ENCODE data around the gene BORCS8. TPM values are rescaled to one million over a fixed set of nuclear protein-coding genes. Genes with fewer than 3 reads are reported as not detected.

BORCS8 gene
- total RNA-seq, 6 experiments from 2014 or later, result 33.9 to 43.2 (median 38.6) TPM

DNA sequence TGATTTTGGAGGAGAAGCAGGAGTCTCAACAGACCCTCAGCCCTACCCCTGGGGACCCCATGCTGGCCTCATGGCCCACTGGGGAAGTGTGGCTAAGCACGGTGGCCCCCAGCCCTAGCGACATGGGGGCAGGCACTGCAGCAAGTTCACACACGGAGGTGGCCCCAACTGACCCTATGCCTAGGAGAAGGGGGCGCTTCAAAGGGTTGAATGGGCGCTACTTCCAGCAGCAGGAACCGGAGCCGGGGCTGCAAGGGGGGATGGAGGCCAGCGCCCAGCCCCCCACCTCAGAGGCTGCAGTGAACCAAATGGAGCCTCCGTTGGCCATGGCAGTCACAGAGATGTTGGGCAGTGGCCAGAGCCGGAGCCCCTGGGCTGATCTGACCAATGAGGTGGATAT is 34.7 kb upstream of the BORCS8 start:
- H3K27ac Mint-ChIP-seq, result no peak overlapping the region
- TF ChIP-seq, protein P1, sequence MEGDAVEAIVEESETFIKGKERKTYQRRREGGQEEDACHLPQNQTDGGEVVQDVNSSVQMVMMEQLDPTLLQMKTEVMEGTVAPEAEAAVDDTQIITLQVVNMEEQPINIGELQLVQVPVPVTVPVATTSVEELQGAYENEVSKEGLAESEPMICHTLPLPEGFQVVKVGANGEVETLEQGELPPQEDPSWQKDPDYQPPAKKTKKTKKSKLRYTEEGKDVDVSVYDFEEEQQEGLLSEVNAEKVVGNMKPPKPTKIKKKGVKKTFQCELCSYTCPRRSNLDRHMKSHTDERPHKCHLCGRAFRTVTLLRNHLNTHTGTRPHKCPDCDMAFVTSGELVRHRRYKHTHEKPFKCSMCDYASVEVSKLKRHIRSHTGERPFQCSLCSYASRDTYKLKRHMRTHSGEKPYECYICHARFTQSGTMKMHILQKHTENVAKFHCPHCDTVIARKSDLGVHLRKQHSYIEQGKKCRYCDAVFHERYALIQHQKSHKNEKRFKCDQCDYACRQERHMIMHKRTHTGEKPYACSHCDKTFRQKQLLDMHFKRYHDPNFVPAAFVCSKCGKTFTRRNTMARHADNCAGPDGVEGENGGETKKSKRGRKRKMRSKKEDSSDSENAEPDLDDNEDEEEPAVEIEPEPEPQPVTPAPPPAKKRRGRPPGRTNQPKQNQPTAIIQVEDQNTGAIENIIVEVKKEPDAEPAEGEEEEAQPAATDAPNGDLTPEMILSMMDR (IDR thresholded peaks at IDR 0.05), result no peak
- H3K4me1 Mint-ChIP-seq (ENCODE audit: low read depth), result no peaks in the 10 kb centered on the region
- H3K27me3 Mint-ChIP-seq (ENCODE audit: insufficient read depth), result peaks cover 37% of the 10 kb centered on the region
- no peak for DNase-seq
- no peaks in the 10 kb centered on the region for H3K9me3 Mint-ChIP-seq
- no peak overlapping the region for H3K4me3 Mint-ChIP-seq
- no peaks in the 10 kb centered on the region for H3K36me3 Mint-ChIP-seq (ENCODE audit: low read depth)

DNA sequence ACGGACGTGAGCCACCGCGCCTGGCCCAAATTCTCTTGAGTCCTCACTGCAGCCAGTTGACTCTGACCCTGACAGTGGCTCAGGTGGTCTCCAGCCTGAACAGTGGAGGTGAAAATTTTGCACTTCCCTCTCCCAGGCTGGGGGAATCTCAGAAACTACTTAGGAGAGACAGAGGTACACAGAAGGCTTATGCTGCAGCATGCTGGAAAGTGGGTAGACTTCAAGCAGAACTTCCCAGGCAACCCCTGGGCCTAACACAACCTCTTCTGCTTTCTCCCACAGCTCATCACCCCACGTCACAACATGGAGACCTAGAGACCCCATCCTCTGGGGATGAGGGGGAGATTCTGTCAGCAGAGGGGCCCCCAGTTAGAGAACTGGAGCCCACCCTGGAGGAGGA is 34.3 kb upstream of the BORCS8 start:
- H3K27me3 Mint-ChIP-seq (ENCODE audit: insufficient read depth), result peaks cover 36% of the 10 kb centered on the region
- no peaks in the 10 kb centered on the region for H3K9me3 Mint-ChIP-seq
- H3K27ac Mint-ChIP-seq, result no peak overlapping the region
- no peak overlapping the region for H3K4me3 Mint-ChIP-seq
- no peak for DNase-seq
- no peaks in the 10 kb centered on the region for H3K4me1 Mint-ChIP-seq (ENCODE audit: low read depth)
- TF ChIP-seq, protein P1 (IDR thresholded peaks at IDR 0.05), result no peak
- H3K36me3 Mint-ChIP-seq (ENCODE audit: low read depth), result no peaks in the 10 kb centered on the region

DNA sequence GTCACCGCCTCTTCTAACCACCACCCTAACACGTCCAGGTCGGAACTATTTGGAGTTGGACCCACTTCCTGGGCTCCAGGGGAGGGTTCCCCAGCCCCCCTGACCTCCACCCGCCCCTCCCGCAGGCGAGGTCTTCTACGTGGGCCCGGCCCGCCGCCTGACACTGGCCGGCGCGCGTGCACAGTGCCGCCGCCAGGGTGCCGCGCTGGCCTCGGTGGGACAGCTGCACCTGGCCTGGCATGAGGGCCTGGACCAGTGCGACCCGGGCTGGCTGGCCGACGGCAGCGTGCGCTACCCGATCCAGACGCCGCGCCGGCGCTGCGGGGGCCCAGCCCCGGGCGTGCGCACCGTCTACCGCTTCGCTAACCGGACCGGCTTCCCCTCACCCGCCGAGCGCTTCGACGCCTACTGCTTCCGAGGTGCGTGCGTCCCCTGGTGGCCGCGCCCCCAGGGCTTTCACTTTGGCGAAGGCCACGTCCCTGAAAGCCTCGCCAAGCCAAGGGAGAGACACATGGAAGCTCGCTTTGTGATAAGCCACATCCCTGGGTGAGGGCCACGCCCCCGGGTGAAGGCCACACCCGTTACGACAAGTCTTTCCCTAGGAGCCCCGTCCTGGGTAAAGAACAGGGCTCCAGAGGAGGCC is 33.0 kb upstream of the BORCS8 start:
- Mint-ChIP-seq H3K27ac (no peak overlapping the region), H3K27me3 (ENCODE audit: insufficient read depth) (peaks cover 34% of the 10 kb centered on the region), H3K4me1 (ENCODE audit: low read depth) (no peaks in the 10 kb centered on the region), H3K4me3 (peak overlapping the region; percentile 45; the same call in 1 of the 2 replicates), H3K9me3 (no peaks in the 10 kb centered on the region), H3K36me3 (ENCODE audit: low read depth) (no peaks in the 10 kb centered on the region)
- DNase-seq, result peak; percentile 39
- TF ChIP-seq, protein P1 (IDR thresholded peaks at IDR 0.05), result peak; percentile 78

DNA sequence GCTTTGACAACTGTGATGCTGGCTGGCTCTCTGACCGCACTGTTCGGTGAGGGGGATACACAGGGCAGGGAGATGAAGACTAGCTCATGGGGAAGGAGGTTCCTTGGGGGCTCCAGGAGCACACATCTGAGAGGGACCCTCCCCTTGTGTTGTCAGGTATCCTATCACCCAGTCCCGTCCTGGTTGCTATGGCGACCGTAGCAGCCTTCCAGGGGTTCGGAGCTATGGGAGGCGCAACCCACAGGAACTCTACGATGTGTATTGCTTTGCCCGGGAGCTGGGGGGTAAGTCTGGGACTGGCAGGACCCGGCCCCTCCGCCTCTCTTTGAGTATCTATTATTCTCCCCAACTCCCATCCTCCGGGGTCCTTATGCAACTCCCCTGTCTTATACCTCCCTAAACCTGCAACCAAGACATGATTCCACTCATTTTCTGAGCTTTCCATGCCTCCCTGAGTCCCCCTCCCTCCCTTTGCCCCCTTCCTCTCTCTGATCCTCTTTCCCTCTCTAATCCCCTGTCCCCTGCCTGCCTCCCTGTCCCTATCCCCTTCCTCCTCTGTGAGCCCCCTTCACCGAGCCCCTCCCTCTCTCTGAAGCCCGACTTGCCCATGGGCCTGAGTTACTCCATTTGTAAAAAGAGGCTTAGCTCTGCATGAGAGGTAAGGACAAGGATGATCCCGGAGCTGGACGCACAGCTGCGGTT is 32.3 kb upstream of the BORCS8 start:
- Mint-ChIP-seq H3K36me3 (ENCODE audit: low read depth) (no peaks in the 10 kb centered on the region), H3K27me3 (ENCODE audit: insufficient read depth) (peaks cover 30% of the 10 kb centered on the region), H3K27ac (no peak overlapping the region), H3K9me3 (no peaks in the 10 kb centered on the region), H3K4me1 (ENCODE audit: low read depth) (no peaks in the 10 kb centered on the region), H3K4me3 (no peak overlapping the region)
- DNase-seq, result no peak
- TF ChIP-seq, protein P1 (IDR thresholded peaks at IDR 0.05), result no peak

DNA sequence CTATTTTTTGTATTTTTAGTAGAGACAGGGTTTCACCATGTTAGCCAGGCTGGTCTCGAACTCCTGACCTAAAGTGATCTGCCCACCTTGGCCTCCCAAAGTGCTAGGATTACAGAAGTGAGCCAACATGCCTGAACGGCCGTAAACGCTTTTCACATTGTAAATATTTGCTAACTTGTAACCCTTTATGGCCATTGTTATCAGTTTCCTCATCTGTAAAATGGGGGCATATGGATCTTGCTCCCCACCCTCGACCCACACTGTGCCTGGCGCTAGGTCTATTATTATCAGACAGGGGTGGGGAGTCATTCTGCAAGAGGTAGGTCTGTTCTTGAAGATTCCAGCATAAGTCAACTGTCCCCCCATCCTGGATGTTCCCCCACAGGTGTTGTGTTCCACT is 31.7 kb upstream of the BORCS8 start:
- TF ChIP-seq, protein P1 (IDR thresholded peaks at IDR 0.05), result no peak
- H3K4me3 Mint-ChIP-seq, result no peak overlapping the region
- no peak for DNase-seq
- H3K9me3 Mint-ChIP-seq, result no peaks in the 10 kb centered on the region
- H3K27ac Mint-ChIP-seq, result no peak overlapping the region
- H3K27me3 Mint-ChIP-seq (ENCODE audit: insufficient read depth), result peaks cover 25% of the 10 kb centered on the region
- H3K4me1 Mint-ChIP-seq (ENCODE audit: low read depth), result no peaks in the 10 kb centered on the region
- H3K36me3 Mint-ChIP-seq (ENCODE audit: low read depth), result no peaks in the 10 kb centered on the region

Data from HFFc6 (cell line).